ENCODE results near the gene ZXDC.

The ZXDC gene

DNA sequence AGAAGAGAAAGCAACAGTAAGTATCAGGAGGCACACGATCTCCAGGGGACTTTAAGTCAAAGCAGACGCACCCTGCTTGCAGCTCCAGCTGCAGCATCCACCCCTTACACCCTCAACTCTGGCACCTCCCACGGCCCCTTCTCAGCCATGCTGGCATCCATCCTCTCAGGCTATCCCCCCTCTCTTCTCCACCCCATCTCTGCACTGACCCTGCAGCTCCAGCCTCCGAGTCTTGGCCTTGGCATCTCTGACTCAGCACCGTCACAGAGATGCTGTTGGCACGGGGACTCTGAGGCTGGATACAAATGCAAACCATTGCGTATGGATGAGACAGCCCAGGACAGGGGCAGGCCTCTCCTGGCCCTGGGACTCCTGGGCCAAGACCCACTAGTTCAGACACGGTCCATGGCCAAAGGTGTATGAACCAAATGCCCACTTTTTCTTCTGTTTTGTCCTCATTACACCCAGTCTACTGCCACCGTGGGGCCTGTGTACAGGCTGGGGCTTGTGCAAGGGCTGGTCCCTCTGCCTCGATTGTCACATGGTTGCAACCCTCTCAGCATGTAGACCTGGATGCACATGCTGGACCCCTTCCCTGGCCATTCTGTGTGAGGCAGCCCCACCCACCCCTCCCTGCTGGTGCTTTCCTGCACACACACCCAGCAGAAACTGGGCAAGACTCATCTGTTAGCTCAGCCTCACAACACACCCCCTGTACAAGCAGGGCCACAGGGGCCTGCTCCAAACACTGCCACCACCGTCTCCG lies 18.7 kb upstream of the ZXDC start:
- Histone ChIP-seq H3K27me3 (ENCODE audit: control insufficient read depth, insufficient read depth, low read length) (peaks cover 5% of the 10 kb centered on the region), H3K4me1 (ENCODE audit: control insufficient read depth, insufficient read depth, low read length) (no peaks in the 10 kb centered on the region), H3K9me3 (ENCODE audit: control insufficient read depth, low read length) (no peaks in the 10 kb centered on the region), H3K9ac (ENCODE audit: low read length) (no peak overlapping the region), H3K36me3 (ENCODE audit: control insufficient read depth, insufficient read depth, low read length) (no peaks in the 10 kb centered on the region), H3K4me3 (ENCODE audit: low read length) (no peak overlapping the region)

DNA sequence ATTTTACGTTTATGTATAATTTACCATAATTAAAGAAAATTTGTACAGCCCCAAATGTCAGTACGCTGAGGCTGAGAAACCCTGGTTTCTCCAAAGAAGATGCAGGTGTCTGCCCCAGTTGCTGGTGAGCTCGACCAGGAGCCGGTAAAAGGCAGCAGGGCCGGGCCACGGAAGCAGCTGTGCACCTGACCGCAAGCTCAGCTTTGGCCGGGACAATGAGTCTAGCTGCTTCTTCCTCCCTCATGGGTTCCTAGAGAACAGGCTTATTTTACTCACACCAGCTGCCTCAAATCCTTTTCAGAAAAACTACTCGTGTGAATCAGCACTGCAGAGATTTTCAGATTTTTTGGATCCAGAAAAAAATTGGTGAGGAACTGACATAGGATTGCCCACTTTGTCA lies 18.0 kb upstream of the ZXDC start:
- Histone ChIP-seq H3K4me1 (ENCODE audit: control insufficient read depth, insufficient read depth, low read length) (no peaks in the 10 kb centered on the region), H3K4me3 (ENCODE audit: low read length) (no peak overlapping the region), H3K36me3 (ENCODE audit: control insufficient read depth, insufficient read depth, low read length) (no peaks in the 10 kb centered on the region), H3K9me3 (ENCODE audit: control insufficient read depth, low read length) (no peaks in the 10 kb centered on the region), H3K27me3 (ENCODE audit: control insufficient read depth, insufficient read depth, low read length) (peaks cover 5% of the 10 kb centered on the region), H3K9ac (ENCODE audit: low read length) (no peak overlapping the region)

DNA sequence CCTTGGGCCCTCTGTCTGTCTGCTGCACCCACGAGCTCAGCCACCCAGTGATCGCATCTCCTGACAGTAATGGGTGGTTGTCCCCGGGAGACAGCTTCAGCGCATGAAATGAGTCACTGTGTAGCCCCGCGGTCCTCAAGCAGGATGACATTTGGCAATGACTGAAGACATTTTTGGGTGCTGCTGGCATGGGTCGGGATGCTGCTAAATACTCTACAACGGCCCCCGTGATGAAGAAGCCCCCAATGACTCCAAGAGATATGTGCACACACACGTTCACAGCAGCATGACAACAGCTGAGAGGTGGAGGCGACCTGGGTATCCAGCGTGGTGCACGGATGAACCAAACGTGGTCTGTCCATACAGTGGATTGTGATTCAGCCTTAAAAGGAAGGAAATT lies 17.4 kb upstream of the ZXDC start:
- peaks cover 5% of the 10 kb centered on the region for H3K27me3 ChIP-seq (ENCODE audit: control insufficient read depth, insufficient read depth, low read length)
- no peaks in the 10 kb centered on the region for H3K9me3 ChIP-seq (ENCODE audit: control insufficient read depth, low read length)
- no peak overlapping the region for H3K9ac ChIP-seq (ENCODE audit: low read length)
- no peak overlapping the region for H3K4me3 ChIP-seq (ENCODE audit: low read length)
- H3K4me1 ChIP-seq (ENCODE audit: control insufficient read depth, insufficient read depth, low read length): no peaks in the 10 kb centered on the region
- no peaks in the 10 kb centered on the region for H3K36me3 ChIP-seq (ENCODE audit: control insufficient read depth, insufficient read depth, low read length)

DNA sequence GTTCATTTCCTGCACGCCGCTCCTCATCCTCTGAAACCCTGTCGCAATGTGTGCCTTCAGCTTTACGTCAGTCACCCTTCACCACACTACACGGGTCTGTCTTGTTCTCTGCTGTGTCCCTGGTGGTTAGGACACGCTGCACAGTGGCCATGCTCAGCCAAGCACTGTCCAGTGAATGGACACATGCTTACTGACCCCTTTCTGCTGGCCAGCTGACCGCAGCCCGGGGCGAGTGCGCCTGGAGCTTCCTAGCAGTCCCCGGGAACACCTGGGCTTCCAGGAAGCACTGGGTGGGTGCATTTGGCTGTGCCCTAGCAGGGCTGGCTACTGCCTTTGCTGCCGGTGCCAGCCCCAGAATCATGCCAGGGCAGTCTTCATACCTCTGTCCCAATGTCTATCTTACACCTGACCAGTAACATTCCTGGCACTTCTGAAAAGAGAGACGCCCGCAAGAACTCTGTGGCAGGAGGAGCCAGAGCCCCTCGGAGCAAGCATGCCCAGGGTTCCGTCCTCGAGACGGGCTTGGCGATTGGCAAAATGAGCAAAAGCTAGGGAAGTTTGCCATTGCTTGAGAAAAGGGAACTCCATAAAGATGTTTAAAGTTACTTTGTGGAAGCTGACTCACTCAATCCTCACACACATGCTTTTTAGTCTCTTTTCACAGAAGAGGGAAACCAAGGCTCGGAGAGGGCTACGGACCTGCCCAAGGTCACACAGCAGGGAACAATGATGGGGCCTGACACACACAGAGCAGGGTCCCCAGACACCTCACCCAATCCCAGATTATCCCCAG lies 15.7 kb upstream of the ZXDC start:
- H3K4me3 ChIP-seq (ENCODE audit: low read length): no peak overlapping the region
- no peaks in the 10 kb centered on the region for H3K4me1 ChIP-seq (ENCODE audit: control insufficient read depth, insufficient read depth, low read length)
- no peaks in the 10 kb centered on the region for H3K36me3 ChIP-seq (ENCODE audit: control insufficient read depth, insufficient read depth, low read length)
- H3K9ac ChIP-seq (ENCODE audit: low read length): no peak overlapping the region
- H3K9me3 ChIP-seq (ENCODE audit: control insufficient read depth, low read length): no peaks in the 10 kb centered on the region
- H3K27me3 ChIP-seq (ENCODE audit: control insufficient read depth, insufficient read depth, low read length): peaks cover 11% of the 10 kb centered on the region

DNA sequence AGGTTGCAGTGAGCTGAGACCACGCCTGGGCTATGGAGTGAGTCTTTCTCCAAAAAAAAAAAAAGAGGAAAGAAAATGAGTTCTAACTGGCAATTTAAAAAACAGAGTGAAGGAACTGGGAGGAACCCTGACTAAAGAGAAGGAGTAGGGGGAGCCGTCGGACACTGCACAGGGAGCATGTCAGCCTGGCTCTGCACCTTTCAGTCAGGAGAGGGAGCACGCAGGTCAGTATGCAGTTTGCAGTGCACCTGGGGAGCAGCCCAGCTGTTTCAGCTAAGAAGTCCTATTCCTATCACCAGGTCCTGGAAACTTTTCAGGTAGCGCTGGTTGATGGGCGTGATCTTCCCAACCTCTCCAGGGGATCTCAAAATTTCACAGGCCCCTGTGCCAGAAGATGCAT lies 14.9 kb upstream of the ZXDC start:
- Histone ChIP-seq H3K4me3 (ENCODE audit: low read length) (no peak overlapping the region), H3K9me3 (ENCODE audit: control insufficient read depth, low read length) (no peaks in the 10 kb centered on the region), H3K4me1 (ENCODE audit: control insufficient read depth, insufficient read depth, low read length) (no peaks in the 10 kb centered on the region), H3K36me3 (ENCODE audit: control insufficient read depth, insufficient read depth, low read length) (no peaks in the 10 kb centered on the region), H3K9ac (ENCODE audit: low read length) (no peak overlapping the region), H3K27me3 (ENCODE audit: control insufficient read depth, insufficient read depth, low read length) (peaks cover 11% of the 10 kb centered on the region)

DNA sequence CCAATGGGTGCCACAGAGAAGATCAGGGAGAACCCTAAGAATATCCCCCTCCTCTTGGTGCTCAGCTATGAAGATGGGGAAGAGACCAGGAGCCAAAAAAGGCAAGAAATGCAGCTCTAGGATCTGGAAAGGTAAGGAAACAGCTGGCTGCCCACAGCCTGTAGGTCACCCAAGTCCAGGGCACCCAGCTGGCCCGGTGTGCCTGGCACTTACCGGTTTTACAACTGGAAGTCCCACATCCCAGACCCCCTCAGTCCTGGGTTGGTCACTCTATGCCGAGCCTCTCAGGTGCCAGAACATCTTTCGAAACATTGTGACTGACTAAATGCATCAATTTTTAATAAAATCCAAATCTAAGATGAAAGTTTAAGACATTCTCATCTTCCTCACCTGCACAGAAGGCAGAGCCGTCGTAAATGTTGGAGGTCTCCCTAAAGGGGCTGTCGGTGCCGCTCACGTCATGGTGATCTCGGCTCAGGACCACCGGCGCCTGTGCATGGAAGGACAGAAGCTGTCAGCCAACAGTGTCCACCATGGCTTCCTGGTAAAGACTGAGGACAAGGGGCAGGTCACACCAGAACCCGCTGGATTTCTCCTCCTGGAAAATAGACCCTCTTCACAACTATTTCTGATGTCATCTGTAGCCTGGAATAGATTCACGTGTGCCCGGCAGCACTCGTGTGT lies 13.3 kb upstream of the ZXDC start:
- no peaks in the 10 kb centered on the region for H3K9me3 ChIP-seq (ENCODE audit: control insufficient read depth, low read length)

DNA sequence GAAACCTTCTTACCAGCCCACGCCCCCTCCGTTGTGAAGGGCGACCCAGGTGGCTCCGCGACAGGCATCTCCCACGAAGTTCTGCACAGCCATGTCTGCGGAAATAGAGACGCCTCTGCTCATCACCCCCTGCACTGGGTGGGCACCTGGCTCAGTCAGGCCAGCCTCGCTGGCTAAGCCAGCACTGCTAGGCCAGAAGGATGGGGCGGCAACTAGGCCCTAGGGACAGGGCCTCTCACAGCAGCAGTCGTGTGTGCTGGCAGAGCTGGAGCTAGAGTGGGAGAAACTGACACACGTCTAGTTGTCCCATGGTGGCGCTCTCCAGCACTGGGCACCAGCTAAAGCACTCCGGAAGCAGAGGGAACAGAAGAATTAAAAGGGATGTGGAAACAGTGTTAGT lies 12.5 kb upstream of the ZXDC start:
- Histone ChIP-seq H3K4me3 (ENCODE audit: low read length) (no peak overlapping the region), H3K9ac (ENCODE audit: low read length) (no peak overlapping the region), H3K9me3 (ENCODE audit: control insufficient read depth, low read length) (no peaks in the 10 kb centered on the region), H3K4me1 (ENCODE audit: control insufficient read depth, insufficient read depth, low read length) (no peaks in the 10 kb centered on the region), H3K27me3 (ENCODE audit: control insufficient read depth, insufficient read depth, low read length) (peaks cover 11% of the 10 kb centered on the region), H3K36me3 (ENCODE audit: control insufficient read depth, insufficient read depth, low read length) (no peaks in the 10 kb centered on the region)

More for the DNA sequence above, 13.3 kb upstream of the ZXDC start:
- Histone ChIP-seq H3K4me3 (ENCODE audit: low read length) (no peak overlapping the region), H3K9ac (ENCODE audit: low read length) (no peak overlapping the region), H3K4me1 (ENCODE audit: control insufficient read depth, insufficient read depth, low read length) (no peaks in the 10 kb centered on the region), H3K27me3 (ENCODE audit: control insufficient read depth, insufficient read depth, low read length) (peaks cover 11% of the 10 kb centered on the region), H3K36me3 (ENCODE audit: control insufficient read depth, insufficient read depth, low read length) (no peaks in the 10 kb centered on the region)

DNA sequence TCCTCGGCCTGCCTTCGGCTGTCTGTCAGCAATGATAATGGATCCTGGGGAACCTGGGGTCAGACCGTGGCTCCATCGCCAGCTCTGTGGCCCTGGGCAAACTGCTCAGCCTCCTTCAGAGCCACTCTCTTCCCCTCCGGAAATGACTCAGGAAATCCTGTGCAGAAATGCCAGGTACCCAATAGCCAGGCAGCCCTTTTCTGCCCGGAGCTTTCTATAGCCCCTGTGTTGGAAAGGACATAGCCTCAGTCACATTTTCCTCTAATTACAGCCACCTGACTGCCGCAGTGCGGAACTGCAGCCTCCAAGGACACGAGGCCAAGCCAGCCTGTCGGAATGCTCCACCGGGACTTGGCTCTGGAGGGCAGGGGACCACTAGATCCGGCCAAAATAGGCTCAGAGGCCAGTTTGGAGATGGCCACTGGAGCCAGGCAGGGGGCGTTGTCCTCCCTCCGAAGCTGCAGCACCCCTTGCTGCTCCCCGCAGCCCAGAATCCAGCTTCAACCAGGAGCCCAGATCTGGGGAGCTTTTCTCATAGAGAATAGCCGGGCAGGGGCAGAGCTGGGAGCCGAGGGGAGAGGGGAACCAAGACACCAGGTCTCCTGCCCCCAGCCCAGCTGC lies 11.6 kb upstream of the ZXDC start:
- Histone ChIP-seq H3K4me1 (ENCODE audit: control insufficient read depth, insufficient read depth, low read length) (no peaks in the 10 kb centered on the region), H3K9ac (ENCODE audit: low read length) (no peak overlapping the region), H3K4me3 (ENCODE audit: low read length) (no peak overlapping the region), H3K9me3 (ENCODE audit: control insufficient read depth, low read length) (no peaks in the 10 kb centered on the region), H3K36me3 (ENCODE audit: control insufficient read depth, insufficient read depth, low read length) (no peaks in the 10 kb centered on the region), H3K27me3 (ENCODE audit: control insufficient read depth, insufficient read depth, low read length) (peaks cover 11% of the 10 kb centered on the region)

DNA sequence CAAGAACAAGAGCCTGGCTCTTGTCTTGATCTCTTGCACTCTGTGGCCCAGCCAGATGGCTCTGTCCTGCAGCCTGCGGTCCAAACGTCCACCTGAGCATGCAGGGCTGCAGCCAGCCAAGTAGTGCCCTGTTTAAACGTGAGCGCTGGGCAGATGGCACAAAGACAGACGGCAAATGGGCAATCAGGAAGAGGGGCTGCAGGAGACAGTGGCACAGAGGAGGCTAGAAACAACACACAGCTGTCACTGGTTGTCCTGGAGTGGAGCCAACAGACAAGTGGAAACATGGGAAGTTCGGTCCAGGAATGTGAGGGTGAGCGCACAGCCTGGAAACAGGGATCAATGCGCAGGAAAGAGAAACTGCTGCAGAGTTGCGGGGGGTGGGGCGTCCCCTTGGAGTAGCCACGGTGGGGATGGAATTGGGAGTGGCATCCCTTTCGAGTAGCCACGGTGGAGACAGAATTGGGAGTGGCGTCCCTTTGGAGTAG lies 10.7 kb upstream of the ZXDC start:
- H3K9ac ChIP-seq (ENCODE audit: low read length): no peak overlapping the region
- no peaks in the 10 kb centered on the region for H3K9me3 ChIP-seq (ENCODE audit: control insufficient read depth, low read length)
- no peaks in the 10 kb centered on the region for H3K36me3 ChIP-seq (ENCODE audit: control insufficient read depth, insufficient read depth, low read length)
- H3K4me1 ChIP-seq (ENCODE audit: control insufficient read depth, insufficient read depth, low read length): no peaks in the 10 kb centered on the region
- H3K4me3 ChIP-seq (ENCODE audit: low read length): no peak overlapping the region
- peaks cover 11% of the 10 kb centered on the region for H3K27me3 ChIP-seq (ENCODE audit: control insufficient read depth, insufficient read depth, low read length)

DNA sequence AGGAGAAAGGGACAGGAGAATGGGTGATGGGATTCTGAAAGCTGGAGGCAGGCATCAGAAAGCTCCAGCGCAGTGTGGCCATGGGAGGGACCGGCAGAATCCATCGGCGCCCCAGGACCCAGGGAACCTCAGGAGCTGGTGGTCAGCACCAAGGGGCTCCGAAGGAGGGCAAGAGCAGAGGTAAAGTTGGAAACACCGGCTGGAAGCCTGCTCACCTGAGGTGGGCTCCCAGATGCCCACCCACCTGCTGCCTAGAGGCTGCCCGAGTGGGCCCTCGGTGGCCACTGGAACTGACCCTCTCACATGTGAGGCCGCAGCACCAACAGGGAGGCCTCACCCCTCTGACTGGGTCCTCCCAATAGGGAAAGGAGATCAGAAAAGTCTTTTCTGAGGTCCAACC lies 10.3 kb upstream of the ZXDC start:
- Histone ChIP-seq H3K4me3 (ENCODE audit: low read length) (no peak overlapping the region), H3K27me3 (ENCODE audit: control insufficient read depth, insufficient read depth, low read length) (peaks cover 11% of the 10 kb centered on the region), H3K9ac (ENCODE audit: low read length) (no peak overlapping the region), H3K4me1 (ENCODE audit: control insufficient read depth, insufficient read depth, low read length) (no peaks in the 10 kb centered on the region), H3K36me3 (ENCODE audit: control insufficient read depth, insufficient read depth, low read length) (no peaks in the 10 kb centered on the region), H3K9me3 (ENCODE audit: control insufficient read depth, low read length) (no peaks in the 10 kb centered on the region)

DNA sequence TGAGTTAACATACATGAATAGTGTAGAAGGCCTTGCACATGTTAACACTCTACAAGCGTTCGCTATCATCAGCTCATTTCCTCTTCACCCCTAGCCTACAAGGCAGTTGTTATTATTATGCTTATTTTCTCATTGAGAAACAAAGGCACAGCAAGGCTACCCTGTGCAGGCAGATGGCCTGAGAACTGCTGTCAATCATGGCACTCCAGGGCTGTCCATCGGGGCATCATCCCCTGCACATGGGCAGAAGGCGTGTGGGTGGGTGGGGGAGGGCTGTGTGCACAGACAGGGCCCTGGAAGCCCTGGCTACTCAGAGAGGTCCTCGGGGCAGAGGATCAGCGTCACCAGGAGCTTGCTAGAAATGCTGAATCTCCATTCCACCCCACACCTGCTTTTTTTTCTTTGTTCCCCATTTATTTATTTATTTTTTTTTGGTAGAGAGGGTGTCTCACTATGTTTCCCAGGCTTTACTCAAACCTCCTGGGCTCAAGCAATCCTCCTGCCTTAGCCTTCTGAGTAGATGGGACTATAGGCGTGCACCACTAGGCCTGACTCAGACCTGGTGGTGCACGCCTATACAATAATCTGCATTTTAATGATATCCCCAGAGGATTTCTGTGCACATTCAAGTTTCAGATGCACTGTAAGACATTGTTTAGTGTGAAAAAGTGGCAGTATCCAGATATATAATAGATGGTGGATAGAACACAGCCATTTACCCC lies 9.6 kb upstream of the ZXDC start:
- Histone ChIP-seq H3K9ac (ENCODE audit: low read length) (no peak overlapping the region), H3K4me3 (ENCODE audit: low read length) (no peak overlapping the region), H3K9me3 (ENCODE audit: control insufficient read depth, low read length) (no peaks in the 10 kb centered on the region), H3K27me3 (ENCODE audit: control insufficient read depth, insufficient read depth, low read length) (peaks cover 6% of the 10 kb centered on the region), H3K4me1 (ENCODE audit: control insufficient read depth, insufficient read depth, low read length) (no peaks in the 10 kb centered on the region), H3K36me3 (ENCODE audit: control insufficient read depth, insufficient read depth, low read length) (no peaks in the 10 kb centered on the region)

Data from mucosa of stomach (tissue), 1 donor.